ENCODE results near the gene SAMM50. TPM values are rescaled to one million over a fixed set of nuclear protein-coding genes. Genes with fewer than 3 reads are reported as not detected.

The SAMM50 gene
- total RNA-seq, 1 experiment from 2014 or later = 40.8 TPM

DNA sequence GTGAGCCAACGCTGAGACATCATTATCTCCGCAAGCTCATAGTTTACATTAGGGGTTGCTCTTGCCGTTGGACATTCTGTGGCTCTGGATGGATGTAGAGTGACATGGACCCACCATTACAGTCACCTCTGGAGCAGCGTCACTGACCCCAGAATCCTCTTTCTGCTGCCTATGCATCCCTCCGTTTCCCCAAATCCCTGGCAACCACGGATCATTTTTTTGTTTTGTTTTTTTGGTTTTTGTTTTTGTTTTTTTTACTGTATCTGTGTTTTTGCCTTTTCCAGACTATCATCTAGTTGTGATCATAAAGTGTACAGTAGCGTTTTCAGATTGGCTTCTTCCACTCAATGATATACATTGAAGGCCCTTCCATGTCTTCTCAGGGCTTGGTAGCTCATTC lies 72.8 kb downstream of the SAMM50 start:
- no peak for DNase-seq (ENCODE audit: low read depth)

DNA sequence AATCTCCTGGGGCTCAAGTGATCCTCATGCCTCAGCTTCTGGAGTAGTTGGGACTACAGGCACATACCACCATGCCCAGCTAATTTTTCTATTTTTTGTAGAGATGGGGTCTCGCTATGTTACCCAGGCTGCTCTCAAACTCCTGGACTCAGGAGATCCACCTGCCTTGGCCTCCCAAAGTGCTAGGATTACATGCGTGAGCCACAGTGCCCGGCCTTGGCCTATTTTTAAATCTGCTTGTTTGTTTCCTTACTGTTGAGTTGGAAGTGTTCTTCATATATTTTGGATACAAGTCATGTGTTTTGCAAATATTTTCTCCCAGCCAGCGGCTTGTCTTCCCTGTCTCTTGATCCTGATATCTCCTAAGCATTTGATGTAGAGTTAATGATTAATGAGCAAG lies 73.8 kb downstream of the SAMM50 start:
- no peak for DNase-seq (ENCODE audit: low read depth)

DNA sequence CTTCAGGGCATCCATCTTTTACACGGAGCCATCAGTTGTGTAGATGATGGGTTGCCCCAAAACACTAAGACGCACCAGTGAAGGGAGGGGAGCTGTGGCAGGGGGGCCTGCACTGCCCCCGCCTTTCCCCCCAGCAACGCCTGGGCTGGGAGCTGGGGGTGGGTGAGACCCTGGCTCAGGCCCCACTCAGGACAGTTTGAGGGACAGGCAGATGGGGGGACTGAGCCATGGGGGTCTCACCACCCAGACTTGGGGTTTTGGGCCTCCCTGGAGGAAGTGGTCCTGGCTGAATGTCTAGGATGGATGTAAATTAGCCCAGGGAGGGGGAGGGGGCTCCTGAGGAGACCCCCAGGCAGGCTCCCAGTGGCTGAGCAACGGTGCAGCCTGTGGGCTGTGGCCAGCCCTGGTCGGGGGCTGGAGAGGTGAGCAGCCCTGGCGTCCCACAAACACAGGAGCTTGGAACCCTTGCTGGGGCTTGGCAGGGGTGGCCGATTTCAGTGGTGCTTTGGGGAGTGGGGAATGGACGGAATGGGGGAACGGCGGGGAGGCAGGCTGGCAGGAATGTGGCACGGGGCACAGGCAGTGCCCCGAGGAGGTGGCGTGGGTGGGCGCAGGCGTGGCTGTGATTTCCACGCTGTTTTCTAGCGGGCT lies 74.9 kb downstream of the SAMM50 start:
- DNase-seq (ENCODE audit: low read depth) = no peak

DNA sequence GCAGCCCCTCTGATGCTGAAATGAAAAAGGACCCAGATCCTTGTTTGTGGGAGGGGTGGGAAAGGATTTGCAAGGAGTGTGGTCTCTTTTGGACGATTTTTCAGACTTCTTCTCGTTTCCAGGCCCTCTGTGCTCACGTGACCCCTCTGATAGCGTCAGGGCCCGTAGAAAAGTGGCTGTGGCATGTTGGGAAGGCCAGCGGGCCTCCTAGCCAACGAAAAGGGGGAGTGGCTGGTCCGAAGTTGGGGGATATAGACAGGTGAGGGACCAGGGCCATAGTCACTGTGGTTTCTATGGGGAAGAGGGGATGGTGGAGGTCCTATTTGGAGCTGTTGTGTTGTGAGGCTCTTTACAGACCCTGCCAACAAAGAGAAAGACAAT lies 75.5 kb downstream of the SAMM50 start:
- no peak for DNase-seq (ENCODE audit: low read depth)

DNA sequence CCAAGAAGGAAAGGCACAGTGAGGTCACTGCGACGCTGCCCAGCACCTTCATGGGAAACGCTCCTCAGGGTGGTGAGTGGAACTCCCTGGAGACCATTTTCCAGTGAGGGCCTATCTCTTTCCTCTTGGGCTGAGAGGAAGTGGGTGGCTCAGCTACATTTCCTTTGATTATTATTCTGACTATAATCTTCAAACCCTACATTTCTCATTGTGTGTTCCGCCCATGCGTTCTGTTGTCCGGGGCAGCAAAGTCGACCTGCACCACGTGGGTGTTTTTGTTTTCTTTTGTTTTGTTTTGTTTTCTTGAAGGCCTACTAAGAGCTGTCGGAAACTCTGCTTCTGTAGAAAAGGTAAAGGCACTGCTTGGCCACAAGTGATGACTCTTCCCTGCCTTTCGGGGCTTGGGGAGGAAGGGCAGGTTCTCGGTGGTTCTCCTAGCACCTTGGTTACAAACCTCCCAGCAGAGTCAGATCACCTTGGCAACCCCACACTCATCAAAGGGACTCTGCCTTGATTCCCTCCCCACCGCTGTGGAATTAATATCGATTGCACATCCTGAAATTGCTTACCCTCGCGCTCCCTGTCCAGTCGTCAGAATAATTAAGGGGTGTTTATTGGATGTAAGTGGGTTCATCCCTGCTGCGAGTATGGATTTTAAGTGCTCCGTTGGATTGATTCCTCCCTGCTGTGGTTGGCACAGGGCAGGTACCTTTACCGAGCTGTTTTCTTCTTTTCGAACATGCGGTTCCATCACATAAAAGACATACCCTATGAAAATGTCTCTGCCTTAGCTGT lies 76.1 kb downstream of the SAMM50 start:
- DNase-seq (ENCODE audit: low read depth) = no peak

DNA sequence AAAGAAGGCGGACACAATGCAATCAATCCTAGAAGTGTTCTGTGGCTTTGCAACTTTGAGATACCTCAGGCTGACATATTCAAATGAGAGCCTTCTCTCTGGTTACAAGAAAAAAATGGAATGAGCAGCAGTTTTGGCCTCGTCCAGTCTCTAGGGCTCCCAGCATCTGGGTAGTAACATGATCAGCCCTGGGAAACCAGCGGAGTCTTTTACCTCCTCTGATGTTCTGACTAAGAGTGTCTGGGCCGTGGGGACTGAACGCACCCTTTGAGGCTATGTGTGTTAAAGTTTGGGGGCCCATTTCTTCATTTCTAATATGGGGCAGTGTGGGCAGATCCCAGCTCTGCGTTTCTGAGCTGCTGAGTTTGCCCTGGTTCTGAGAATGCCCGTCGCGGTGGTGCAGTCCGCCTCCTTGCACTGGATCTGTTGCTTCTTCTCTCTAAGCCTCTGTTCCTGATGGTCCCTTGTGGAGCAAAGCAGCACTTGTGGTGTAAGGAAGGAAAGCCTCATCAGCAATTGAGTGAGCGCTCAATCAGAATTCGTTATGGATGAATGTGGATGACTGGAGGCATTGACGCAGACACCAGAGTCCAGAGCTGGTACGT lies 77.0 kb downstream of the SAMM50 start:
- DNase-seq (ENCODE audit: low read depth) = no peak

DNA sequence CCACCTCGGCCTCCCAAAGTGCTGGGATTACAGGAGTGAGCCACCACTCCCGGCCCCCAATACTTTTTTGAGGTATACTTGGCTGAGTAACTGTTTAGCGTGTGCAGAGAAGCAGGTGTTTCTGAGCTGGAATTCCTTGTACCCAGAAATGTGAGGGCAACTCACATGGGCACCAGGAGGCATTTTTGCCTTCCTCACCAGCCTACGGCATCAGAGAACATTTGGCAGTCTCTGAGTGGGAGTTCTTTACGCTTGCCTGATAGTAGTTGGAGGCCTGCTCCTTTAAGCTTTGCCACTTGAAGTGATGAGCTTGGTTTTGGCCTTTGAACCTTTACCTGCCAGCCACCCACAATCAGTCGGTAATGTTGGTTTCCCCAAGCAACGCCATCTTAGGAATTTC lies 78.0 kb downstream of the SAMM50 start:
- DNase-seq (ENCODE audit: low read depth) = no peak

DNA sequence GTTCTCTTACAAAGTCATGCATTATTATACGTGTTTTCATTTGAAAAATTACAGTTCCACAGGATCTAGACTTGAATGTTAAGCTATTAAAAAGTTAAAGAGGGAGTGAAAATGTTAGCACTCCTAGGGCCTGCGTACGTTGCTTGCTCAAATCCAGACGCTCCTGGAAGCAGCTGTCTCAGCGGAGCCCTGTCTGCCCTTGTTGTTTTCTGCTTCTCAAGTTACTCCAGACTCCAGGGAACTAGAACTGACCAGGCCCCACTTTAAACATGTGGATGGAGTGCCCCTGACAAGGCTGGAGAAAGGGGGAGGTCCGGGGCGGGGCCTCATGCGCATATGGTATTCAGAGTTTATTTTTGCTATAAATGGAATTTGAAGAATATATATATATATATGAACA lies 78.5 kb downstream of the SAMM50 start:
- DNase-seq (ENCODE audit: low read depth) = no peak

DNA sequence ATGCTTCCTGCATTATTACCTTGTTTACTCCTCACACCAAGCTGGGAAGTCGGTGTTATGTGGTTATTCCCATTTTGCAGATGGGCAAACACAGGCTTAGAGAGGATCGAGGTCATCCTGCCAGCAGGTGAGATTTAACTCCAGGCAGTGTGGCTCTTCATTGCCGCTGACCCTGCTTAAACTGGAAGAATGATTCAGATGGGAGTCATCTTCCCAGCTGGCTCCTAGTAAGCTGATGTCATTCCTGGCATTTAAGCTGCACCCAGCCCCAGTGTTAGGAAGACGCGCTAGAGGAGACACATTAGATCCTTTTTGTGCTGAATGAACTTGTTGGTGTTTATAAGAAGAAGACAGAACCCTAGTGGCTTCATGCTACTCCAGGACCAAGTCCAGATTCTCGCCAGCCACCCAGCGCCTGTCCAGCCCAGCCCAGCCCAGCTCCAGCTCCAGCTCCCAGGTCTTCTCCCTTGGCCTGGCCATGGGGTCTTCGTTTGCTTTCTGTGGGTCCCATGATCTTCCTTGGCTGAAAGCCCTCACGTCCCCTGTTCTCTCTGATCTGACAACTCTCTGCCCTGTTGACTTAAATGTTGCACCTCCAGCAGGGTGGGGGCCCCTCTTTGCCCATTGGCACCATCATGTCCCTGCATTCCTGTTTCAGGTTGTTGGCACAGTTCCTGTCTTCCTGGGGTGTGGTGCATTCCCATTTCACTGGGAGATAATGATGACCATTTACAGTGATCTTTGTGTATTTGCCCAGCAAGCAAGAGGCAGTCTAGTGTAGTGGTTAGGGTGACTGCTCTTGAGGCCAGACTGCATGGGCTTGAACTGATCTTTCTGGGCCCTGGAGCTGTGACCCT lies 82.5 kb downstream of the SAMM50 start:
- DNase-seq (ENCODE audit: low read depth) = peak; percentile 87

DNA sequence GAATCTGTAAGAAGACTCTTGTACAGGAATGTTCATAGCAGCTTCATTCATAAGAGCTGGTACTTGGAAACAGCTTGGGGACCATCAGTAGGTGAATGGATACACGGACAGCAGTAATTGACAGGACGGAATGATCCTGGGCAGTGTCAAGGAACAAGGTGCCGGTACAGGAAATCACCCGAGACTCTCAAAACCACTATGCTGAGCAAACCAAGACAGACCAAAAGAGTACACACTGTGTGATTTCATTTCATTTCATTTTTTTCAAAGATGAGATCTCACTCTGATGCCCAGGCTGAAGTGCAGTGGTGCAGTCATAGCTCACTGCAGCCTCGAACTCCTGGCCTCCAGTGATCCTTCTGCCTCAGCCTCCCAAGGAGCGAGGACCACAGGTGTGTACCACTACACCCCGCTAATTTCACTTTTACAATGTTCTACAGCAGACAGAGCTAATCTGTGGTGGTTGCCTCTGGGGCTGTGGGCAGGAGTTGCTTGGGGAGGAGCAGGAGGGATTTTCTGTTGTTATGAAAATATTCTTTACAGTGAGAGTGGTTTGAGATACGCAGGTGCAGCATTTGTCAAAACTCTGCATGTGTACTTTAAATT lies 84.4 kb downstream of the SAMM50 start:
- no peak for DNase-seq (ENCODE audit: low read depth)

DNA sequence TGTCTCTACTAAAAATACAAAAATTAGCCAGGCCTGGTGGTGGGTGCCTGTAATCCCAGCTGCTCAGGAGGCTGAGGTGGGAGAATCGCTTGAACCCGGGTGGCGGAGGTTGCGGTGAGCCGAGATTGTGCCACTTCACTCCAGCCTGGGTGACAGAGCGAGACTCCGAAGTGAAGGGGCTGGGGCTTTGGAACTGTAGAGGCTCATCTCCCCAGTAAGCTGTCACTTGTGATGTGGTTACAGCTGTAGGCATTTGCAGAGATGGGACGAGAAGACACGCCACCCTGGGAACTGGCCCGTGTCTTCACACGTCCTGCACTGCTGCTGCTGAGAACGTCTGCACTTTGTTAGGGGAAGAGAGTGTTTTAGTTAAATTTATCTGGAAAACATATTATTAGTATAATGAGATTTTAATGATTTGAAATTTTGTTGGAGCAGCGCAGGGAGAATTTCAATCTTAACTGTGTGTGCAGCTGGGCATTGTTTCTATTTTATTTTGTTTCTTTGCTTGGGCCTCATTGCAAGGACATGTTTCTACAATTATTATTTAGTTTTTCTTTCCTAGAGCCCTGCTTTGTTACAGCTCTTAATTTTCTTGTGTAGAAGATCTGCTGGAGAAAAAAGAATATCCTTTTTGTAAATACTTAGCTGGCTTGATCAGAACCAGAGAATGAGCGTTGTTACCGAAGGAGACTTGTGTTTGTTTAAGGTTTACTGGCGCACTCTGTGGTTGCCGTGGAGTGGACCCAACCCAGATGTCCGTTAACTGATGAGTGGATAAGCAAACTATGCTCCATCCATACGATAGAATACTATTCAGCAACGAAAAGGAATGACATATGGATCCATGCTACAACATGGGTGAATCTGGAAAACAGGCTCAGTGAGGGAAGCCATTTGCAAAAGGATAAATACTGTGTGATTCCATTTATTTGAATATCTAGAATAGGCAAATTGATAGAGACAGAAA lies 87.3 kb downstream of the SAMM50 start:
- no peak for DNase-seq (ENCODE audit: low read depth)

DNA sequence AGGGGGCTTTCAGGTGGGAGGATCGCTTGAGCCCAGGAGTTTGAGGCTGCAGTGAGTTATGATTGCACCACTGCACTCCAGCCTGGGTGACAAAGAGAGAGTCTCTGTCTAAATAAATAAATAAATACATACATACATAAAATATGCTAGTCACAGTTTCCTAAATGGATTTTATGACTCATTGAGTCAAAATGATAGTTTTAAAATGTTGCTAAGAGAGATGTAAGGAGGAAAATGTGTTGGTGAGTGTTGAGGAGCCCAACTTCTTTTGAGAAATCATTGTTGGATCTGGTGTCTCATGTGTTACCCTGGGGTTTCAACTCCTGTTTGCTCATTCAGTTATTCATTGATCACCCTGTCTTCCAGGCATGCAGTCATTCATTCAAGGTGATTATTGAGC lies 89.9 kb downstream of the SAMM50 start:
- peak; percentile 13 for DNase-seq (ENCODE audit: low read depth)

Other genes with a start within 250 kb of the SAMM50 start
- gene EFCAB6, start 143.1 kb upstream of the SAMM50 start, total RNA-seq (2014; rRNA removed; shearing (Covaris generic)) = 0.54 TPM in 1 of 2 replicates, not detected in the other
- gene SULT4A1, start 92.9 kb upstream of the SAMM50 start, total RNA-seq (2014; rRNA removed; shearing (Covaris generic)) = not detected in 2 replicates
- gene PNPLA5, start 63.4 kb upstream of the SAMM50 start, total RNA-seq (2014; rRNA removed; shearing (Covaris generic)) = 0.05 TPM in 1 of 2 replicates, not detected in the other
- 9.4 and 11.8 TPM in 2 replicates for gene PNPLA3, start 31.6 kb upstream of the SAMM50 start, total RNA-seq (2014; rRNA removed; shearing (Covaris generic))
- gene PARVB, start 68.9 kb downstream of the SAMM50 start, total RNA-seq (2014; rRNA removed; shearing (Covaris generic)) = 0.15 TPM in 1 of 2 replicates, not detected in the other
- not detected in 2 replicates for gene PARVG, start 225.5 kb downstream of the SAMM50 start, total RNA-seq (2014; rRNA removed; shearing (Covaris generic))

Data from M059J (cell line).